Measurements from ENCODE around the gene DLK1. TPM values are rescaled to one million over a fixed set of nuclear protein-coding genes. Genes with fewer than 3 reads are reported as not detected.

DLK1 gene
- total RNA-seq, 1 donor from 2014 or later = 1.3 TPM

- Mint-ChIP-seq H3K27ac (ENCODE audit: unreplicated experiment) (no peak overlapping the region), H3K4me3 (ENCODE audit: unreplicated experiment) (no peak overlapping the region), H3K9me3 (ENCODE audit: unreplicated experiment) (no peaks in the 10 kb centered on the region), H3K36me3 (ENCODE audit: low read depth, unreplicated experiment) (no peaks in the 10 kb centered on the region), H3K27me3 (ENCODE audit: unreplicated experiment) (no peaks in the 10 kb centered on the region), H3K4me1 (ENCODE audit: unreplicated experiment) (no peaks in the 10 kb centered on the region)
- TF ChIP-seq CTCF (IDR thresholded peaks at IDR 0.05; ENCODE audit: unreplicated experiment) = no peak
- DNase-seq (ENCODE audit: low spot score) = no peak
Measured at GRCh38 chr14:100741966-100742365, 15.3 kb downstream of the DLK1 start.

GRCh38 chr14:100746326-100746725 lies 19.6 kb downstream of the DLK1 start:
- Mint-ChIP-seq H3K4me3 (ENCODE audit: unreplicated experiment) (no peak overlapping the region), H3K36me3 (ENCODE audit: low read depth, unreplicated experiment) (no peaks in the 10 kb centered on the region), H3K4me1 (ENCODE audit: unreplicated experiment) (no peaks in the 10 kb centered on the region), H3K27ac (ENCODE audit: unreplicated experiment) (no peak overlapping the region), H3K9me3 (ENCODE audit: unreplicated experiment) (no peaks in the 10 kb centered on the region), H3K27me3 (ENCODE audit: unreplicated experiment) (no peaks in the 10 kb centered on the region)
- no peak for TF ChIP-seq CTCF (IDR thresholded peaks at IDR 0.05; ENCODE audit: unreplicated experiment)
- DNase-seq (ENCODE audit: low spot score) = no peak

GRCh38 chr14:100747021-100747586 lies 20.4 kb downstream of the DLK1 start:
- no peak for DNase-seq (ENCODE audit: low spot score)
- no peak for TF ChIP-seq CTCF (IDR thresholded peaks at IDR 0.05; ENCODE audit: unreplicated experiment)
- Mint-ChIP-seq H3K27ac (ENCODE audit: unreplicated experiment) (no peak overlapping the region), H3K36me3 (ENCODE audit: low read depth, unreplicated experiment) (no peaks in the 10 kb centered on the region), H3K4me3 (ENCODE audit: unreplicated experiment) (no peak overlapping the region), H3K27me3 (ENCODE audit: unreplicated experiment) (no peaks in the 10 kb centered on the region), H3K4me1 (ENCODE audit: unreplicated experiment) (no peaks in the 10 kb centered on the region), H3K9me3 (ENCODE audit: unreplicated experiment) (no peaks in the 10 kb centered on the region)

- no peaks in the 10 kb centered on the region for H3K36me3 Mint-ChIP-seq (ENCODE audit: low read depth, unreplicated experiment)
- H3K4me3 Mint-ChIP-seq (ENCODE audit: unreplicated experiment) = no peak overlapping the region
- no peak for DNase-seq (ENCODE audit: low spot score)
- H3K4me1 Mint-ChIP-seq (ENCODE audit: unreplicated experiment) = no peaks in the 10 kb centered on the region
- H3K27me3 Mint-ChIP-seq (ENCODE audit: unreplicated experiment) = no peaks in the 10 kb centered on the region
- no peaks in the 10 kb centered on the region for H3K9me3 Mint-ChIP-seq (ENCODE audit: unreplicated experiment)
- TF ChIP-seq CTCF (IDR thresholded peaks at IDR 0.05; ENCODE audit: unreplicated experiment) = no peak
- H3K27ac Mint-ChIP-seq (ENCODE audit: unreplicated experiment) = no peak overlapping the region
Measured at GRCh38 chr14:100747736-100748135, 21.0 kb downstream of the DLK1 start.

- no peaks in the 10 kb centered on the region for H3K9me3 Mint-ChIP-seq (ENCODE audit: unreplicated experiment)
- DNase-seq (ENCODE audit: low spot score) = no peak
Measured at GRCh38 chr14:100748403-100748802, 21.7 kb downstream of the DLK1 start.

More at GRCh38 chr14:100748403-100748802, 21.7 kb downstream of the DLK1 start:
- no peak for TF ChIP-seq CTCF (IDR thresholded peaks at IDR 0.05; ENCODE audit: unreplicated experiment)
- Mint-ChIP-seq H3K27me3 (ENCODE audit: unreplicated experiment) (peaks cover 2% of the 10 kb centered on the region), H3K27ac (ENCODE audit: unreplicated experiment) (no peak overlapping the region), H3K4me3 (ENCODE audit: unreplicated experiment) (no peak overlapping the region), H3K4me1 (ENCODE audit: unreplicated experiment) (no peaks in the 10 kb centered on the region), H3K36me3 (ENCODE audit: low read depth, unreplicated experiment) (no peaks in the 10 kb centered on the region)
